ENCODE measurements around the gene ELP6. TPM values are rescaled to one million over a fixed set of nuclear protein-coding genes. Genes with fewer than 3 reads are reported as not detected.
"Not testable (repeated sequence)": the region's sequence is repeated elsewhere in the genome, so short reads cannot be mapped to it uniquely, and the experiment has no call there.

The ELP6 gene
- total and polyA plus RNA-seq, 12 donors = 41.3 to 125 (median 48.6) TPM

- no peak for DNase-seq
- TF ChIP-seq POLR2A (IDR thresholded peaks at IDR 0.05) (no peak), CTCF (IDR thresholded peaks at IDR 0.05) (no peak)
- no peaks in the 10 kb centered on the region for H3K27me3 ChIP-seq
- intact Hi-C loops (cut with DNase I) = loop anchor here in 1 of 2 donors (10.0 kb wide), 1 partner anchor 93 kb away; no protein-coding TSS in a partner anchor
- no peaks in the 10 kb centered on the region for H3K36me3 ChIP-seq (replicated peaks in 1 of 2)
- no peak overlapping the region for H3K27ac ChIP-seq
- WGBS, 4 donors = 89 to 98% (median 94%) methylated on average over 2 of the region's 2 CpGs
- H3K4me3 ChIP-seq = no peak overlapping the region
- H3K9me3 ChIP-seq (replicated peaks in 1 of 3) = no peaks in the 10 kb centered on the region
- H3K4me1 ChIP-seq (replicated peaks in 1 of 2) = no peaks in the 10 kb centered on the region
Measured at GRCh38 chr3:47517937-47518336, 4.4 kb upstream of the ELP6 start.

- no peaks in the 10 kb centered on the region for H3K9me3 ChIP-seq (replicated peaks in 1 of 3)
- intact Hi-C loops (cut with DNase I) = loop anchor here in 1 of 2 donors (10.0 kb wide), 1 partner anchor 91 kb away; no protein-coding TSS in a partner anchor
- WGBS, 4 donors = 23 to 36% (median 35%) methylated on average over 5 of the region's 5 CpGs
- H3K4me3 ChIP-seq = no peak overlapping the region
- H3K36me3 ChIP-seq (replicated peaks in 1 of 2) = no peaks in the 10 kb centered on the region
- no peaks in the 10 kb centered on the region for H3K27me3 ChIP-seq
- TF ChIP-seq POLR2A (IDR thresholded peaks at IDR 0.05) = no peak
- TF ChIP-seq CTCF (IDR thresholded peaks at IDR 0.05) = no peak
- DNase-seq = no peak
- H3K4me1 ChIP-seq (replicated peaks in 1 of 2) = peaks cover 0 to 12% of the 10 kb centered on the region in 2 donors
- H3K27ac ChIP-seq = no peak overlapping the region
Measured at GRCh38 chr3:47515864-47516319, 2.4 kb upstream of the ELP6 start.

GRCh38 chr3:47515100-47515499 lies 1.6 kb upstream of the ELP6 start:
- Histone ChIP-seq H3K4me3 (no peak overlapping the region), H3K36me3 (replicated peaks in 1 of 2) (peaks cover 0 to 4% of the 10 kb centered on the region in 2 donors), H3K27ac (no peak overlapping the region), H3K9me3 (replicated peaks in 1 of 3) (no peaks in the 10 kb centered on the region), H3K4me1 (replicated peaks in 1 of 2) (peaks cover 0 to 12% of the 10 kb centered on the region in 2 donors), H3K27me3 (no peaks in the 10 kb centered on the region)
- TF ChIP-seq CTCF (IDR thresholded peaks at IDR 0.05) (no peak), POLR2A (IDR thresholded peaks at IDR 0.05) (no peak)
- DNase-seq = no peak
- intact Hi-C loops (cut with DNase I) = loop anchor here in 1 of 2 donors (10.0 kb wide), 1 partner anchor 90 kb away; no protein-coding TSS in a partner anchor
- WGBS, 4 donors = 63 to 70% (median 66%) methylated on average over 5 of the region's 5 CpGs

- DNase-seq = peak; percentile 29 to 63 (median 36)
Measured at GRCh38 chr3:47512416-47513124, 942 bp downstream of the ELP6 start.

GRCh38 chr3:47505267-47505666 lies 8.2 kb downstream of the ELP6 start:
- H3K27me3 ChIP-seq; H3K9me3 ChIP-seq (replicated peaks in 1 of 3); intact Hi-C loops (cut with DNase I); H3K27ac ChIP-seq; H3K4me1 ChIP-seq (replicated peaks in 1 of 2); DNase-seq; H3K4me3 ChIP-seq: not testable (repeated sequence)
- peaks cover 0 to 55% of the 10 kb centered on the region in 2 donors for H3K36me3 ChIP-seq (replicated peaks in 1 of 2)
- 95 to 99% (median 97%) methylated on average over 6 of the region's 6 CpGs for WGBS, 4 donors

More at GRCh38 chr3:47512416-47513124, 942 bp downstream of the ELP6 start:
- TF ChIP-seq POLR2A (IDR thresholded peaks at IDR 0.05) = no peak
- TF ChIP-seq CTCF (IDR thresholded peaks at IDR 0.05) = no peak
- H3K27me3 ChIP-seq = no peaks in the 10 kb centered on the region
- peak overlapping the region; percentile 47 to 96 (median 89) for H3K27ac ChIP-seq
- WGBS, 4 donors = 18 to 23% (median 20%) methylated on average over 34 to 36 of the region's 36 CpGs
- intact Hi-C loops (cut with DNase I) = loop anchor here (5.0 to 10.0 kb wide), 2 partner anchors 88 to 90 kb away; no protein-coding TSS in a partner anchor
- no peaks in the 10 kb centered on the region for H3K9me3 ChIP-seq (replicated peaks in 1 of 3)
- H3K4me1 ChIP-seq (replicated peaks in 1 of 2) = peaks cover 0 to 12% of the 10 kb centered on the region in 2 donors
- H3K4me3 ChIP-seq = peak overlapping the region; percentile 15 to 82 (median 59)
- peaks cover 0 to 20% of the 10 kb centered on the region in 2 donors for H3K36me3 ChIP-seq (replicated peaks in 1 of 2)
